ENCODE data around the gene GPR83.

- TF ChIP-seq CTCF (IDR thresholded peaks at IDR 0.05; ENCODE audit: insufficient read depth, low read length, poor library complexity, severe bottlenecking) (no peak), EZH2phosphoT487 (conservative IDR thresholded peaks at IDR 0.05; ENCODE audit: low read length) (no peak)
These were observed 4.9 kb downstream of the GPR83 start for GRCh38 chr11:94396282-94396681.

Measured in SU-DHL-6 (cell line).